ENCODE results near the gene OPRD1. TPM values are rescaled to one million over a fixed set of nuclear protein-coding genes. Genes with fewer than 3 reads are reported as not detected.
A peak's percentile ranks its signal among the peaks of the same experiment; 100 is the strongest.
"Not testable (repeated sequence)": the region's sequence is repeated elsewhere in the genome, so short reads cannot be mapped to it uniquely, and the experiment has no call there.

The OPRD1 gene
- total RNA-seq, 1 donor from 2014 or later: not detected

DNA sequence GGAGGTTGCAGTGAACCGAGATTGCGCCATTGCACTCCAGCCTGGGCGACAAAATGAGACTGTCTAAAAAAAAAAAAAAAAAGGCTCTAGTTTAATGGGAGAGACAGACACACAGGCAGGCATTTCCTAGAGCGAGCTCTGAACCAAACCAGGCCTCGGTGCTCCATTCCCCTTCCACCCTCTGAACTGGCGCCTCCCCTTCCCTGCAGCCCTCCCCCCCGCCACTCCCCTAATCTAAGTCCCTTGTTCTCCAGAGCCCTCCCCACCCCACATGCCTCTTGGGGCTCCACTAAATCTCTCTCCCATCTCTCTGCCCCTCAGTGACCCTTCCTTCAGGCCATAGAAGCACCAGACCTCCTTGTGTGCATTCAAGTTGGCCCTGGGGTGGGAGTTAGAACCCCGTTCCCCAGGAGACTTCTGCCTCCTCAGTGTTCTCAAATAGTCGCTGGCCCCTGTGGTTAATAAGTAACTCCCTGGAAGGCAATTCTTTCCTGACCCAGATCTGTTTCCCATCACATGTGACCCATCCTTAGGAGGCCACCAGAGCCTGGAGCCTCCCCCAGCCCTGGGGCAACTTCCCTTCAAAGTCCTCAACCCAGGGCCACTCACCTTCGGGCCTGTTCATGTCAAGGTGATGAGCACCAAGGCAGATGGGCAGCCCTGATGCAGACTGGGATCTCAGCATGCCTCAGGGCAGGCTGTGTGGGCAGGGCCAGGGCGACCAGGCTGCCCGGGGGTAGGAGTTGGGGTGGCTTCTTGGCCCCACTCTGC is 59.8 kb downstream of the OPRD1 start:
- intact Hi-C loops (cut with DNase I): loop anchor here (10.0 kb wide), 1 partner anchor 517 kb away; no protein-coding TSS in a partner anchor
- ATAC-seq: no peak
- no peak for DNase-seq (ENCODE audit: missing footprints)

GRCh38 chr1:28875134-28875533 is 63.2 kb downstream of the OPRD1 start:
- intact Hi-C loops (cut with DNase I): loop anchor here (5.0 to 10.0 kb wide), 2 partner anchors 358 to 520 kb away; no protein-coding TSS in a partner anchor
- ATAC-seq; DNase-seq (ENCODE audit: missing footprints): not testable (repeated sequence)

DNA sequence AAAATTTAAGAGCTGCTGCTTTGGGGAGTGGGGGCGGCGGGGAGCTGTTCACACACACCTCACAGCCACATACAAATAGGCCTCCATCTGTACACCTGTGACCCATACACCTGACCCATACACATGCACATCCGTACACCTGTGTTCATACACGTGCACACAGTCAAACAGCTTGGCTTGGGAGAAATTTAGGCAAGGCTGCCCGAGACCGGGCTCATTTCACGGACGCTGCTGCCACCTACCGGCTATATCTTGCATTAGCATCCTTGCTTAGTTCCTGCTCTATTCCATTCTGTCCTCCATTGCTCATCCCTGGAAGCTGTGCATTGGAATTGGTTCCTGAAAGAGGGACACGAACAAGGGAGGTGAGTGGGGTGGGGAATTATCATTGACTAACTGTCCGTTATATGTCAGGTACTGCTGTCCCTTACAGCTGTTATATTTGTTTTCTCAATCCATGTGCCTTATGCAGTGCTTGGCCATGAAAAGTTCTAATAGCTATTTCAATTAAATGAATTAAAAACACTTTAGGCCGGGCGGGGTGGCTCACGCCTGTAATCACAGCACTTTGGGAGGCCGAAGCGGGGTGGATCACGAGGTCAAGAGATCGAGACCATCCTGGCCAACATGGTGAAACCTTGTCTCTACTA is 65.3 kb downstream of the OPRD1 start:
- intact Hi-C loops (cut with DNase I): loop anchor here (1.0 to 10.0 kb wide), 3 partner anchors 92 to 522 kb away; no protein-coding TSS in a partner anchor
- peak; percentile 80 for ATAC-seq
- DNase-seq (ENCODE audit: missing footprints): peak; percentile 87

DNA sequence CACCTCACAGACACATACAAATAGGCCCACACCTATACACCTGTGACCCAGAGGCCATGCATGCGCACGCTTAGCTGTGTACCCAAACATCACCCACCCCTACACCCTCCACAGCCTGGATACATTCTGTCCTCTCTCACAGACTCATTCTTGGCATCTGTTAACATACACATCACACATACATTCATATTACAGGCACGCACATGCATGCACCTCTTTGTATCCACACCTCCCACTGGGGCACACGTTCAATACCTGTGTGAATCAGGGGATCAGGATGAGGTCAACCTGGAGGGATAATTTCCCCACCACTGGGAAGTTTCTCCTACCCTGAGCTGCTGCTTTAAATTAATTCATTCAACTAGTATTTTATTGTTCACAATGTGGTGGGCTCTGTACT is 66.8 kb downstream of the OPRD1 start:
- DNase-seq (ENCODE audit: missing footprints) (no peak), ATAC-seq (no peak)
- intact Hi-C loops (cut with DNase I): loop anchor here (5.0 to 10.0 kb wide), 2 partner anchors 361 to 524 kb away; no protein-coding TSS in a partner anchor

- peak; percentile 75 for ATAC-seq
- intact Hi-C loops (cut with DNase I): loop anchor here (1.0 to 5.0 kb wide), 4 partner anchors 152 to 1825 kb away; partner anchors contain the start of gene SRSF4
- peak; percentile 90 for DNase-seq (ENCODE audit: missing footprints)
Measured at GRCh38 chr1:28882009-28882628, 70.1 kb downstream of the OPRD1 start.

DNA sequence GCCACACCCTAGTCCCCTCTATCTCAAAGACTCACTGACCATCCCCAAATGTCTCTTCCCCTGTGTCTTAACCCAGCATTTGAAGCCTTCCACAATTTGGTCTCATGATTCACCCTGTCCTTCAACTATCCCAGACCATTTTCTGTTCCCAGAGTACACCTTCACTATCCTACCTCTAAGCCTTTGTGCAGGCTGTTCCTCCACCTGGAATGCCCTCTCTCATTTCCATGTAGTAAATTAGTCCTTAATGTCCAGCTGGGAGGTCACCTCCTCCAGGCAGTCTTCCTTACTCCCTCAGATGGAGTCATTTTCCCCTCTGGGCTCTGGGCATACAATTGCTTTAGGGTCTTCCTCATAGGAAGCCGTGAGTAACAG is 71.3 kb downstream of the OPRD1 start:
- no peak for DNase-seq (ENCODE audit: missing footprints)
- intact Hi-C loops (cut with DNase I): loop anchor here (5.0 kb wide), 2 partner anchors 299 to 1824 kb away; partner anchors contain the start of gene SRSF4
- no peak for ATAC-seq

DNA sequence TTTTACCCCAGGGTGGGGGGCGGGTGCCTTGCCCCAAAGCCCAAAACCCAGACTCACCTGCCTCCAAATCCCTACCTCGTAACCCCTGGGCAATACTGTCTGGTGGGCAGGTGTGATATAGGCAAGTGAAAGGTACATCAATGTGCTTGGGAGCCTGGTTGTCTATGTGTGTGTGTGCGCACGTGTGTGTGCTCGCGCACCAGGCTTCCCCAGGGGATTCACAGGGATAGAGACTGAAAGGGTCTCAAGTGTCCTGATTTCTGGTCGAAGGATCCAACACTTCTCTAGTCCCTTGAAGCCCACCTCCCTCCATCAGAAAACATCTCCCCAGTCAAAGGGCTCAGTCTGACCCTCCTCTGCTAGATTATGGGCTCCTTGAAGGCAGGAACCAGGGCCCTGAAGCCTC is 73.5 kb downstream of the OPRD1 start:
- ATAC-seq (no peak), DNase-seq (ENCODE audit: missing footprints) (no peak)
- intact Hi-C loops (cut with DNase I): loop anchor here (5.0 kb wide), 1 partner anchor 97 kb away; no protein-coding TSS in a partner anchor

DNA sequence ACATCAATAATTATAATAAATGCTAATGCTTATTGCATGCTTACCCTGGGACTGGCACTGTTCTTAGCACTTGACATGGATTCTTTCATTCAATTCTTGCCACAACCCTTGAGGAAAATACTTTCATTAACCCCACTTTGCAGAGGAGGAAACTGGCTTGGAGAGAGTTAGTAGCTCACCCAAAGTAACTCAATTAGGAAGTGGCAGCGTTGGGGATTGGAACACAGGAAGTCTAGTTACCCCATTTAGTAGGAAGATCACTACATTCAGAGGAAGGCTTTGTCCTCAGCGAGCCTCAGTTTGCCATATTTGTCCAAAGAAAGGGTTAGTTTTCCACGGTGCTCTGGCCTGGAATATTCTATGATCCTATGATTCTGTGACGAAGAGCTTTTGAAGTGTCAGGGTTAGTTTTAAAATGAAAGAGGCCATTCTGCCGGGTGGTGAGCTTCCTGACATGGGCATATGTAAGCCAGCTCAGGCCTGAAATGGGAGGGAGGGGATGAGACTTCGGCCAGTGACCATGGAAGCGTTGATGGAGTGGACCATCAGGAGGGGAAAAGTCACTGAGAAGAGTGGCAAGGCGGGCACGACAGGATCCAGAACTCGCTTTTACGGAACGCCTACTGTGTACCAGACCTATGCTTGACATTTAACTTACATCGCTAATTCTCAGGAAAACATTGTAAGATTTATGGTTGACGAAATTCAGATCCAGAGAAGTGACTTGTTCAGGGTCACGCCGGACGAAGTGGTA is 74.2 kb downstream of the OPRD1 start:
- intact Hi-C loops (cut with DNase I): loop anchor here (5.0 kb wide), 1 partner anchor 96 kb away; no protein-coding TSS in a partner anchor
- DNase-seq (ENCODE audit: missing footprints) (no peak), ATAC-seq (no peak)

DNA sequence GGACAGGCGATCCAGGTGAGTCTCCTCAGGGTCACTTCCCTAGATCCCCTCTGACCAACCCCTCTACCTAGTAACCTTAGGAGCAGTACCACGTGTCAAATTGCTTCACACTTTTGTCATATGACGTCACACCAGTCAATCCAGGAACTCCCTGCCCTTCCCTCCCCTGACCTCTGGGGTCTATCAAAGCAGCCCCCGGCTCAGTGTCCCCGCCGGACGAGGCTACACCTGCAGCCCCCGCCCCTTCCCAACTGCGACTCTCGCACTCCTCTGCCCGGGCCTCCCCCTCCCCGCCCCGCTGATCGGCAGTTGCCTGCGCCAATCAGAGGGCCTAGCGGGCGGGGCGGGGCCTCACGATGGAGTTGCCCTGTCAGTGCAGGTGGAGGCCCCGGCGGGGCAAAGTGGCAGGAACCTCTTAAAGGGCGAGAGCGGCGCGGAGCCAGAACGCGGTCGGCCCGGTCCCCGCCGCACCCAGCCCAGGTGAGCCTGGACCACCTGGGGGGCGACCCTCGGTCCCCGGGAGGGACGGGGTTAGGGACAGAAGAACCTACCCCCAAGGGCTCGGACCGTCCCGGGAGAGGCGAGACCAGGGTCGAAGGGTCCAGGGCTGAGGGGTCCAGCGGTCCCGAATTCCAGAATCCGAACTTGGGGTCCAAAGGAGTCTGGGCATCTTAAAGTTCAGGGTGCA is 74.9 kb downstream of the OPRD1 start:
- intact Hi-C loops (cut with DNase I): loop anchor here (5.0 kb wide), 1 partner anchor 95 kb away; no protein-coding TSS in a partner anchor
- DNase-seq (ENCODE audit: missing footprints) (peak; percentile 93), ATAC-seq (peak; percentile 79)

- DNase-seq (ENCODE audit: missing footprints): peak; percentile 72
- intact Hi-C loops (cut with DNase I): loop anchor here (5.0 kb wide), 1 partner anchor 95 kb away; no protein-coding TSS in a partner anchor
- ATAC-seq: peak; percentile 14
Measured at GRCh38 chr1:28887419-28887834, 75.5 kb downstream of the OPRD1 start.

DNA sequence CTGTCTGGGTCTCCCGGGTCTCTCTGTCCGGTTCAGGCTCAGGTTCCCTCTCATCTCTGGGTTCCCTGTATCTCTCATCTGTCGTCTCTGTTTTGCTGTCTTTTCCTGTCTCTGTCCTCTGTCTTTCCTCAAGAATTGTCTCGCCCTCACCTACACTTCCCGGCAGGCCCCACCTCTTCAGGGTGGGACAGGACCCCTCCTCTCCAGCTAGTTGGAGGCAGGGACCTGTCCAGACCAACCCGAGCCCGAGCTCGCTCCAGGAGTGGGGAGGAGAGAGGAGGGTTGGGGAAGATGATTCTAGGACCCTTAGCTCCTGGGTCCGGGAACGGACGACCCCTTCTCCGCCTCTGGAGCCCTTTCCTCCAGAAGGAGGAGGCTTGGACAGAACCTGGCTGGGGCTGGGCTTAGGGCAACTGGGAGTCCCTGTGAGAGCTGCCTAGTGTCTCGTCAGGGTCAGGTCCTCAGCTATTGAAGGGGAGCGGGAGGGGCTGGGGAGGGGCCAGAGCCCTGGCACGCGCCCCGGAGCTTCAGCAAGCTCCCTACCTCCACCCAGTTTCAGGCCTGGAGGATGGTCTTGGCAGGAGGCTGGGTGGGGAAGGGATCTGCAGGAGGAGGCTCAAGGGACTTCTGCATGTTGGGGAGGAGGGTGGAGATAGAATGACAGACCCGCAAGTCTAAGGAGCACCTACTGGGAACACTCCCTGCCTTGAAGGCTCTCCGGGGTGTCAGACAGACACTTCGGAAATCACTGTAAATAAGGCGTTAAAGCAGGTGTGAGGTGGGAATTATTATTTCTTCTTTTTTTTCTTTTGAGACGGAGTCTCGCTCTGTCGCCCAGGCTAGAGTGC is 76.1 kb downstream of the OPRD1 start:
- peak; percentile 43 for ATAC-seq
- DNase-seq (ENCODE audit: missing footprints): peak; percentile 80
- intact Hi-C loops (cut with DNase I): loop anchor here (5.0 kb wide), 1 partner anchor 94 kb away; no protein-coding TSS in a partner anchor

DNA sequence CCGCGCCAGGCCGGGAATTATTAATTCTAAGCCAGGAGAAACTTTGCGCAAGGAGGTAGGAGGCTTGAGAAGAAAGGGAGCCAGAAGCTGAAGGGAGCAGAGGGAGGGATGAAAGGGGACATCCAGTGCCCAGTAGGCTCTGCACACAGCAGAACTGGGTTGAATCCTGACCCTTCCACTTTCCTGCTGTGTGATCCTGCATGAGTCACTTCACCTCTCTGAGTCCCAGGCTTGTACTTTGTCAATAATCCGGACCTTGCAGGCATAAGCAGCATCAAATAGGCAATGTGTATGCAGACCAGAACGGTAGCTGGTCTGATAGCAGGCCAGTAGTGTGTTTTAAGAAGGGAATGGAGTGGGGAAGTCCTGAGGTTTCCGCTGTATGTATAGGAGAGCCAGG is 76.9 kb downstream of the OPRD1 start:
- no peak for DNase-seq (ENCODE audit: missing footprints)
- intact Hi-C loops (cut with DNase I): loop anchor here (5.0 kb wide), 1 partner anchor 93 kb away; no protein-coding TSS in a partner anchor
- ATAC-seq: no peak

DNA sequence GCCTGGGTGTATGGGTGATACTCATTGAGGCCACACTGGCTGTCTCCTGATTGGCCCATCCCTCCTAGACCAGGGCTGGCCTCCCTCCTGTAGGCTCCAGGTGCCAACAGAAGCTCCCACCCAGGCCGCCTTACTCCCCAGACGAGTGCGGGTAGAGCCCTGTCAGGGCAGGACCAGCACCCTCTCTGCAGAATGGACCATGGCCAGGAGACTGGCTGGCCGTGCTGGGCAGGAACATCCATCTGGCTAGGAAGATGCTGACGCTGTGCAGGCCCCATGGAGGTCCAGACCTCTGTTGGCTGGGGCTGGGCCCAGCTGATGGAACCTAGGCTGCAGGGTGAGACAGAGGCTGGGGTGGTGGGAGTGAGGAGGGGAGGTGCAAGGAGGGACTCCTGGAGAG is 77.4 kb downstream of the OPRD1 start:
- no peak for ATAC-seq
- DNase-seq (ENCODE audit: missing footprints): no peak
- intact Hi-C loops (cut with DNase I): loop anchor here (5.0 kb wide), 1 partner anchor 93 kb away; no protein-coding TSS in a partner anchor

DNA sequence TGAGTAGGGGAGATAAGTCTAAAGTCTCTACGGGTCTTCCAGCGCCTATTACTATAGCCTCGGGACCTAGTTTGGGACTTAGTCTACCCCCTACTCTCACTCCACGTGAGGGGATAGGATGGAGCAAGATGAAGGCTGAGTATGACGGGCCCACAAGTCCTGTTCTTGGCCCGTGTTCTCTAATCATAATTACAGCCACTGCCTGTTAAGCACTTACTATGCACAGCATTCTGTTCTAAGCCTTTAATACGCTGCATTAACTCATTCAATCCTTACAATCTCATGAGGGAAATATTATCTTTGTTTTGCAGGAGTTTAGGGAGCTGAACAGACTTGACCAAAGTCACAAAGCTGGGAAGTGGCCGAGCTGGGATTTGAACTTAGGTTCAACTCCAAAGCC is 78.5 kb downstream of the OPRD1 start:
- no peak for DNase-seq (ENCODE audit: missing footprints)
- intact Hi-C loops (cut with DNase I): no loop called here
- ATAC-seq: no peak

DNA sequence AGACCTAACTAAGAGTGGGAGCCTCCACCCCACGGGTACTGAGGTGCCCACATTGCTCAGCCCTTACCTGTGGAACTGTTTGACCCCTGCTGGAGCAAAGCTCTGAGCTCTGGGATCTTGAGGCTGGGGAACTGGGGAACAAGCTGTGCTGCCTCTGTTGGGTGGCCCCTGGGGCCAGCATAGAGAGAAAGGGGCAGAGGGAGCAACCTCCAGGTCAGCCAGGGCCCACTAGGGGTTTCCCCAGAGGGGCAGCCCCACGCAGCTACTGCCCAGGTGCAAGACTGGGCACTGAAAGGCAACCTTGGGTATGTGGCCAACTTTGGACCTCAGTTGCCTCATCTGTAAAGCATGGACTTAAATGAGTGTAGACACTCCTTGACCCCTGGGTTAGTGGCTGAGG is 78.9 kb downstream of the OPRD1 start:
- ATAC-seq: no peak
- DNase-seq (ENCODE audit: missing footprints): no peak
- intact Hi-C loops (cut with DNase I): no loop called here

GRCh38 chr1:28891256-28891655 is 79.3 kb downstream of the OPRD1 start:
- intact Hi-C loops (cut with DNase I): no loop called here
- DNase-seq (ENCODE audit: missing footprints): no peak
- ATAC-seq: no peak
